Body of pancreas (tissue), 4 donors: ENCODE data around the gene ABL2. TPM values are rescaled to one million over a fixed set of nuclear protein-coding genes. Genes with fewer than 3 reads are reported as not detected.
A peak's percentile ranks its signal among the peaks of the same experiment; 100 is the strongest.
"Not testable (repeated sequence)": the region's sequence is repeated elsewhere in the genome, so short reads cannot be mapped to it uniquely, and the experiment has no call there.

Source experiments
- ATAC-seq: fragments of 150-250 bp; one replicate; pipeline ENCODE4 v1.9.1; 2016
- DNase-seq, 4 donors: peaks; one replicate each; pipeline ENCODE4 v3.0.0-alpha.2; 2019
- H3K27ac ChIP-seq, 4 donors: fragments of 200-600 bp; sonication (generic); 1 replicate in 3 of 4; 2 replicates in 1 of 4; pipeline versions ENCODE4 v1.5.1 to v1.6.1; 2016 to 2019; ENCODE audit warnings: mild to moderate bottlenecking in 1 of 4, mixed read lengths in 1 of 4, moderate library complexity in 1 of 4
- H3K27me3 ChIP-seq, 2 donors: fragments of 200-600 bp; sonication (generic); one replicate each; pipeline ENCODE4 v1.6.0; 2016; ENCODE audit warnings: mild to moderate bottlenecking in 1 of 2
- H3K36me3 ChIP-seq, 2 donors: fragments of 200-600 bp; sonication (generic); replicated peaks in 1 of 2; 2 replicates each; pipeline ENCODE4 v1.5.1; 2016; ENCODE audit warnings: low read depth in 2 of 2; ENCODE audit not compliant: insufficient read depth in 1 of 2
- H3K4me1 ChIP-seq: fragments of 200-600 bp; sonication (generic); one replicate; pipeline ENCODE4 v1.6.0; 2016
- H3K4me3 ChIP-seq, 2 donors: fragments of 200-600 bp; sonication (generic); 1 replicate in 1 of 2; 2 replicates in 1 of 2; pipeline ENCODE4 v1.5.1; 2016 to 2019
- H3K9me3 ChIP-seq, 3 donors: fragments of 200-600 bp; sonication (generic); 1 replicate in 2 of 3; 2 replicates in 1 of 3; pipeline ENCODE4 v1.5.1; 2016
- POLR2A ChIP-seq, 3 donors: fragments of 450-650 bp; IDR thresholded peaks; one replicate each; pipeline ENCODE4 v1.6.1; 2016; ENCODE audit warnings: antibody characterized with exemption in 3 of 3, mild to moderate bottlenecking in 2 of 3
- WGBS, 2 donors: methylation state at CpG; one replicate each; pipeline ENCODE4 v1.1.5; 2017; 5-methylcytosine and 5-hydroxymethylcytosine counted together
- intact Hi-C: fragments of 100-400 bp; cut with DNase I; formaldehyde crosslinking; loops from one replicate; pipeline ENCODE4 v1.15.1; 2023
- total RNA-seq, 2 donors: library from RNA; depleted of rRNA; stranded (reverse); fragments of >200 nt; gene quantifications; one replicate each; pipeline ENCODE4 v1.1.0, GENCODE V29; 2016
- TF ChIP-seq, protein P1 (sequence below), 7 experiments: fragments of 450-650 bp in 4 of 7; fragments of 200-600 bp in 3 of 7; sonication (generic) in 3 of 7; IDR thresholded peaks; one replicate each; pipeline ENCODE4 v1.5.1; 2016 to 2019; ENCODE audit warnings: antibody characterized with exemption in 7 of 7

Gene ABL2
- total RNA-seq, 2 donors from 2014 or later: 10.1 to 12.5 TPM

DNA sequence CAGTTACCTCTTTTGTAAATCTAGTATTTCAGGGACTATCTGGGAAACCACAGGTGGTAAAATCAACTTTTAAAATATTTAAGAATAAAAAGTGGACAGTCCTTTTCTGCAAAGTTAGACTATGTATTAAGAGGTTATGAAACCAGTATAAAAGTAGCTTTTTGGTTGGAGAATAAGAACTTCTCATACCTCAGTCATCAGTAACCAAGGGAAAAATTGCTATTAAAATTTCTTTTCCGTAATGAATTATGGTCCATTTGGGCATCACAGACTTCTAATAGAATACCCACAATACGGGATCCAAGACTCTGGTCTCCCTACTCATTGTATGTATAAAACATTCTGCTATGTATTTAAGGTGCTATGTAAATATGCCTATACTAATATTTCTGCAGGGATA is 51.9 kb downstream of the ABL2 start:
- no peak overlapping the region for H3K27ac ChIP-seq
- H3K9me3 ChIP-seq: no peaks in the 10 kb centered on the region
- intact Hi-C loops: no loop called here

DNA sequence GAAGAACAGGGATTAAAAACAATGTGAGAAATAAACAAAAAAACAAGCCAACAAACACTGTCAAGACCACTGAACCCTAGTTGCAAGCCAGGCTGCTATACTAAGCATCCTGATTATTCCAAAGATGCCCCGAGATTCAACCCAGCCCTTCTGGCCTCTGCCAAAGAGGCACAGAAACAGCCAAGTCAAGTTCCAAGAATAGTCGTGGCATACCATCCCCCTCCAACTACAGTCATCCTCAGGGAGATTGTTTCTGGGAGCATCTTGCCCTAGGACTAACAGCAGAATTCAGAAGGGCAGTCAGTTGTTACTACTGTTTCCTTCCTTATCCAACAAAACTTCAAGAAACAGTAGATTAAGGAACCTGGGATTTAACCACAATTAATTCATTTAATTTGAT is 52.3 kb downstream of the ABL2 start:
- no peak for DNase-seq
- ATAC-seq: no peak
- Histone ChIP-seq H3K27ac (no peak overlapping the region), H3K9me3 (no peaks in the 10 kb centered on the region), H3K36me3 (no peaks in the 10 kb centered on the region), H3K27me3 (no peaks in the 10 kb centered on the region), H3K4me3 (no peak overlapping the region), H3K4me1 (no peaks in the 10 kb centered on the region)
- TF ChIP-seq POLR2A (IDR thresholded peaks at IDR 0.05): no peak
- TF ChIP-seq, protein P1, sequence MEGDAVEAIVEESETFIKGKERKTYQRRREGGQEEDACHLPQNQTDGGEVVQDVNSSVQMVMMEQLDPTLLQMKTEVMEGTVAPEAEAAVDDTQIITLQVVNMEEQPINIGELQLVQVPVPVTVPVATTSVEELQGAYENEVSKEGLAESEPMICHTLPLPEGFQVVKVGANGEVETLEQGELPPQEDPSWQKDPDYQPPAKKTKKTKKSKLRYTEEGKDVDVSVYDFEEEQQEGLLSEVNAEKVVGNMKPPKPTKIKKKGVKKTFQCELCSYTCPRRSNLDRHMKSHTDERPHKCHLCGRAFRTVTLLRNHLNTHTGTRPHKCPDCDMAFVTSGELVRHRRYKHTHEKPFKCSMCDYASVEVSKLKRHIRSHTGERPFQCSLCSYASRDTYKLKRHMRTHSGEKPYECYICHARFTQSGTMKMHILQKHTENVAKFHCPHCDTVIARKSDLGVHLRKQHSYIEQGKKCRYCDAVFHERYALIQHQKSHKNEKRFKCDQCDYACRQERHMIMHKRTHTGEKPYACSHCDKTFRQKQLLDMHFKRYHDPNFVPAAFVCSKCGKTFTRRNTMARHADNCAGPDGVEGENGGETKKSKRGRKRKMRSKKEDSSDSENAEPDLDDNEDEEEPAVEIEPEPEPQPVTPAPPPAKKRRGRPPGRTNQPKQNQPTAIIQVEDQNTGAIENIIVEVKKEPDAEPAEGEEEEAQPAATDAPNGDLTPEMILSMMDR (IDR thresholded peaks at IDR 0.05): no peak
- intact Hi-C loops: no loop called here
- 60 to 68% methylated on average over 2 of the region's 2 CpGs for WGBS, 2 donors

More for the DNA sequence above, 51.9 kb downstream of the ABL2 start:
- TF ChIP-seq POLR2A (IDR thresholded peaks at IDR 0.05): no peak
- TF ChIP-seq, protein P1 (IDR thresholded peaks at IDR 0.05): no peak
- ATAC-seq (no peak), DNase-seq (no peak)
- Histone ChIP-seq H3K27me3 (no peaks in the 10 kb centered on the region), H3K36me3 (no peaks in the 10 kb centered on the region), H3K4me3 (no peak overlapping the region), H3K4me1 (no peaks in the 10 kb centered on the region)
- 91 to 96% methylated on average over 2 of the region's 2 CpGs for WGBS, 2 donors

DNA sequence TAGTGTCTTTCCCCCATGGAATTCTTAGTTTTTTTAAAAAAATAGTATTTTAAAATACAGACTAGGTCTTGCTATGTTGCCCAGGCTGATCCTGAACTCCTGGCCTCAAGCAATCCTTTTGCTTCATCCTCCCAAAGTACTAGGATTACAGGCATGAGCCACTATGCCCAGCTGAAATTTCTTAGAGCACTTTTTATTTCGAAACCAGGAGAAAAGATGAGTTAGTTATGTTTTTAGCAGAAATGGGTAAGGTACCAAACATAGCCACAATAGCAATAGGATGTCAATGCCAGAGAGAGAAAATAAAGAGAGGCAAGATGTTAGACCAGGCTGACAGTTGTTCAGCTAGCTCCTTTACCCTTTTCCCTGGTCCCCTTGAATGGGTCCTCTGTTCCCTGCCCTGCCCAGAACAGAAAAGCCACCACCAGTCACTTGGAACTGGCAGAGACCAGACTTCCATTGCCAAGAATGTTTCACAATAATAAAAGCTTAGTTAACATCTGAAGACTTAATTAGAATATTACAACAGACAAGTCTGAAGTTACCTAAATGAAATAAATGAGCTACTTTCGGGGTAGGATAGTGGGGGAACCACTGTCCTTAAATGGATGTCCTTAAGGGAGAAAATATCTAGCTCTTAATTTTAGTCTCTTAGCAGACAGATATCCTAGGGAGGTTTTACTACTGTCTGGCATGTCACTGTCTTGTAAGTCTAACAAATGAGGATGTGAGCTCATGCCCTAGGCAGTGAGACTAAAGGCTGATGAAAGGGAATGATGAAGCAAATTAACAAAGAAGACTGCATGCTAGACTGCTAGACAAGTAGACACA is 54.3 kb downstream of the ABL2 start:
- H3K27me3 ChIP-seq: no peaks in the 10 kb centered on the region
- peak in 2 of 4 donors; percentile 18 to 20 for DNase-seq
- TF ChIP-seq, protein P1 (IDR thresholded peaks at IDR 0.05): no peak
- no peak for TF ChIP-seq POLR2A (IDR thresholded peaks at IDR 0.05)
- no peaks in the 10 kb centered on the region for H3K36me3 ChIP-seq
- H3K4me3 ChIP-seq: no peak overlapping the region
- H3K4me1 ChIP-seq: no peaks in the 10 kb centered on the region
- 57 to 76% methylated on average over 2 of the region's 2 CpGs for WGBS, 2 donors
- H3K27ac ChIP-seq: peak overlapping the region in 2 of 4 donors; percentile 33 to 55
- H3K9me3 ChIP-seq: no peaks in the 10 kb centered on the region
- peak; percentile 60 for ATAC-seq
- intact Hi-C loops: no loop called here

DNA sequence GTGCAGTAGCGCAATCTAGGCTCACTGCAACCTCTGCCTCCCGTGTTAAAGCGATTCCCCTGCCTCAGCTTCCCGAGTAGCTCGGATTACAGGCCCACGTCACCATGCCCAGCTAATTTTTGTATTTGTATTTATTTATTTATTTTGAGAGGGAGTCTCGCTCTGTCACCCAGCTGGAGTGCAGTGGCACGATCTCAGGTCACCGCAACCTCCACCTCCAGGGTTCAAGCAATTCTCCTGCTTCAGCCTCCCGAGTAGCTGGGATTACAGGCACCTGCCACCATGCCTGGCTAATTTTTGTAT is 59.1 kb downstream of the ABL2 start:
- H3K9me3 ChIP-seq, ATAC-seq, H3K36me3 ChIP-seq, DNase-seq, H3K27me3 ChIP-seq, H3K4me3 ChIP-seq, H3K27ac ChIP-seq, H3K4me1 ChIP-seq, intact Hi-C loops: not testable (repeated sequence)
- WGBS, 2 donors: 94 to 99% methylated on average over 10 of the region's 10 CpGs

DNA sequence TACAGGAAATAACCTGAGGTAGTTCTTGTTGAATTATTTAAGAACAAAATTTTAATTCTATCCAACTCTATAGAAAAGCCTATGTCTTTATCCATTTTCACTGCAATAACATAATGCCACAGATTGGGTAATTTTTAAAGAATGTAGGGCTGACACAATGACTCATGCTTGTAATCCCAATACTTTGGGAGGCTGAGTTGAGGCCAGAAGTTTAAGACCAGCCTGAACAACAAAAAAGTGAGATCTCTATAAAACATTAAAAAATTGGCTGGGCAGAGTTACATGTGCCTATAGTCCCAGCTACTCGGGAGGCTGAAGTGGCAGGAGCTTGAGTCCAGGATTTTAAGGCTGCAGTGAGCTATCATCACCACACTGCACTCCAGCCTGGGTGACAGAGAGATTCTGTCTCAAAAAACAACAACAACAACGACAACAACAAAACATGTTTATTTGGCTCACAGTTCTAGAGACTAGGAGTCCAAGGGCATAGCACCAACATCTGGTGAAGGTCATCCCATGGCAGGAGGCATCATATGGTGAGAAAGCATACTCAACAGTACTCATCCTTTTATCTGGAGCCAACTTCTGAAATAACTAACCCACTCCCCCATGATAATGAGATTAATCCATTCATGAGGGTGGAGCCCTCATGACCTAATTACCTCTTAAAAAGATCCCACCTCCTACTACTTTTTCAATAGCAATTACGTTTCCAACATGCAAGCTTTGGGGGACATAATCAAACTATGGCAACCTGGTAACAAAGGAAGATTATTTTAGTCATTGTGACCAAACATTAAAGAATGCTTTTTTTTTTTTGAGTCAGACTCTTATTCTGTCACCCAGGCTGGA is 59.6 kb downstream of the ABL2 start:
- intact Hi-C loops: no loop called here
- Histone ChIP-seq H3K4me3 (no peak overlapping the region), H3K27me3 (no peaks in the 10 kb centered on the region), H3K27ac (no peak overlapping the region), H3K4me1 (no peaks in the 10 kb centered on the region), H3K36me3 (no peaks in the 10 kb centered on the region), H3K9me3 (no peaks in the 10 kb centered on the region)
- WGBS, 2 donors: 81 to 86% methylated on average over 3 of the region's 3 CpGs
- TF ChIP-seq, protein P1 (IDR thresholded peaks at IDR 0.05): no peak
- TF ChIP-seq POLR2A (IDR thresholded peaks at IDR 0.05): no peak
- DNase-seq: no peak
- ATAC-seq: no peak
